Measurements from ENCODE around the gene PWP2. TPM values are rescaled to one million over a fixed set of nuclear protein-coding genes. Genes with fewer than 3 reads are reported as not detected.
"Not testable (repeated sequence)": the region's sequence is repeated elsewhere in the genome, so short reads cannot be mapped to it uniquely, and the experiment has no call there.

PWP2 gene
- total RNA-seq, 2 experiments from 2014 or later = 4.5 to 12.2 TPM

- H3K36me3 Mint-ChIP-seq; H3K4me3 Mint-ChIP-seq; DNase-seq; ATAC-seq (ENCODE audit: low read depth); H3K27ac Mint-ChIP-seq; POLR2A ChIA-PET; H3K4me1 Mint-ChIP-seq; H3K9me3 Mint-ChIP-seq; H3K27me3 Mint-ChIP-seq: not testable (repeated sequence)
Observed at GRCh38 chr21:44153214-44153888, 46.2 kb downstream of the PWP2 start.

GRCh38 chr21:44153889-44154228 is 46.7 kb downstream of the PWP2 start:
- POLR2A ChIA-PET; H3K27ac Mint-ChIP-seq; DNase-seq; H3K4me1 Mint-ChIP-seq; H3K27me3 Mint-ChIP-seq; H3K36me3 Mint-ChIP-seq; ATAC-seq (ENCODE audit: low read depth); H3K4me3 Mint-ChIP-seq; H3K9me3 Mint-ChIP-seq: not testable (repeated sequence)

- H3K4me1 Mint-ChIP-seq; H3K27ac Mint-ChIP-seq; H3K4me3 Mint-ChIP-seq; ATAC-seq (ENCODE audit: low read depth); H3K27me3 Mint-ChIP-seq; POLR2A ChIA-PET; H3K9me3 Mint-ChIP-seq; DNase-seq; H3K36me3 Mint-ChIP-seq: not testable (repeated sequence)
Observed at GRCh38 chr21:44154816-44155230, 47.6 kb downstream of the PWP2 start.

GRCh38 chr21:44155231-44155993 is 48.2 kb downstream of the PWP2 start:
- H3K27ac Mint-ChIP-seq, H3K9me3 Mint-ChIP-seq, H3K4me1 Mint-ChIP-seq, H3K27me3 Mint-ChIP-seq, H3K4me3 Mint-ChIP-seq, POLR2A ChIA-PET, H3K36me3 Mint-ChIP-seq, DNase-seq: not testable (repeated sequence)
- peak; percentile 38 for ATAC-seq (ENCODE audit: low read depth)

- H3K9me3 Mint-ChIP-seq; H3K27ac Mint-ChIP-seq; H3K4me3 Mint-ChIP-seq; ATAC-seq (ENCODE audit: low read depth); H3K36me3 Mint-ChIP-seq; H3K27me3 Mint-ChIP-seq; POLR2A ChIA-PET; DNase-seq; H3K4me1 Mint-ChIP-seq: not testable (repeated sequence)
Observed at GRCh38 chr21:44155994-44156380, 48.8 kb downstream of the PWP2 start.

GRCh38 chr21:44157439-44158081 is 50.4 kb downstream of the PWP2 start:
- H3K4me3 Mint-ChIP-seq, H3K36me3 Mint-ChIP-seq, POLR2A ChIA-PET, H3K9me3 Mint-ChIP-seq, H3K27ac Mint-ChIP-seq, DNase-seq, H3K27me3 Mint-ChIP-seq, H3K4me1 Mint-ChIP-seq: not testable (repeated sequence)
- peak; percentile 21 for ATAC-seq (ENCODE audit: low read depth)

- H3K27ac Mint-ChIP-seq; POLR2A ChIA-PET; H3K36me3 Mint-ChIP-seq; H3K4me1 Mint-ChIP-seq; ATAC-seq (ENCODE audit: low read depth); H3K27me3 Mint-ChIP-seq; H3K9me3 Mint-ChIP-seq; DNase-seq; H3K4me3 Mint-ChIP-seq: not testable (repeated sequence)
Observed at GRCh38 chr21:44158082-44158468, 50.9 kb downstream of the PWP2 start.

- POLR2A ChIA-PET, H3K4me1 Mint-ChIP-seq, H3K36me3 Mint-ChIP-seq, H3K9me3 Mint-ChIP-seq, H3K4me3 Mint-ChIP-seq, H3K27me3 Mint-ChIP-seq, DNase-seq, H3K27ac Mint-ChIP-seq: not testable (repeated sequence)
- ATAC-seq (ENCODE audit: low read depth) = peak; percentile 74
Observed at GRCh38 chr21:44159349-44160297, 52.4 kb downstream of the PWP2 start.

- H3K4me3 Mint-ChIP-seq; ATAC-seq (ENCODE audit: low read depth); H3K27me3 Mint-ChIP-seq; POLR2A ChIA-PET; H3K9me3 Mint-ChIP-seq; H3K4me1 Mint-ChIP-seq; H3K36me3 Mint-ChIP-seq; H3K27ac Mint-ChIP-seq; DNase-seq: not testable (repeated sequence)
Observed at GRCh38 chr21:44160298-44160672, 53.1 kb downstream of the PWP2 start.

- POLR2A ChIA-PET; ATAC-seq (ENCODE audit: low read depth); H3K9me3 Mint-ChIP-seq; H3K27me3 Mint-ChIP-seq; H3K4me3 Mint-ChIP-seq; H3K27ac Mint-ChIP-seq; H3K4me1 Mint-ChIP-seq; DNase-seq; H3K36me3 Mint-ChIP-seq: not testable (repeated sequence)
Observed at GRCh38 chr21:44160821-44161220, 53.6 kb downstream of the PWP2 start.

GRCh38 chr21:44163167-44163653 is 56.0 kb downstream of the PWP2 start:
- H3K27me3 Mint-ChIP-seq; H3K27ac Mint-ChIP-seq; H3K36me3 Mint-ChIP-seq; POLR2A ChIA-PET; ATAC-seq (ENCODE audit: low read depth); H3K9me3 Mint-ChIP-seq; DNase-seq; H3K4me1 Mint-ChIP-seq; H3K4me3 Mint-ChIP-seq: not testable (repeated sequence)

GRCh38 chr21:44165933-44166332 is 58.7 kb downstream of the PWP2 start:
- H3K36me3 Mint-ChIP-seq; H3K27ac Mint-ChIP-seq; H3K27me3 Mint-ChIP-seq; ATAC-seq (ENCODE audit: low read depth); H3K4me3 Mint-ChIP-seq; POLR2A ChIA-PET; H3K9me3 Mint-ChIP-seq; DNase-seq; H3K4me1 Mint-ChIP-seq: not testable (repeated sequence)

- POLR2A ChIA-PET; H3K27ac Mint-ChIP-seq; H3K36me3 Mint-ChIP-seq; H3K9me3 Mint-ChIP-seq; H3K4me1 Mint-ChIP-seq; DNase-seq; H3K27me3 Mint-ChIP-seq; ATAC-seq (ENCODE audit: low read depth); H3K4me3 Mint-ChIP-seq: not testable (repeated sequence)
Observed at GRCh38 chr21:44167527-44167926, 60.3 kb downstream of the PWP2 start.
